Measurements from ENCODE around the gene FNDC7.

DNA sequence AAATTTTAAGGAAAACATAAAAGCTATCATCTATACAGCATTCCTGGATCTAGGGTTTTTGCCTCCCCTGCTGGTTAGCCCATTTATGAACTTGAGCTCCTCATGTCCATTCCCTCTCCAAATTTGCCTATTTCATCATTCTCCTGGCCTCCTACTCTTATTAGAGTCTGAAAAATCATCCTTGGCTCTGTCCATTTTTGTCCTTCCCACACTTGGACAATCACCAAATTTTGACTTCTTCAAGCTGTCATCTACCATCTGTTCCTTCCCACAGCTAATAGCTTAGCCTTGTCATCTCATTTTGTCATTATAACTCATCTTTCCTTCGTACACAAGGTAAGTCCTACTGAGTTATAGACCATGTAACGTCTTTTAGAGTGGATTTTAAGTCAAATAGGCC, 49.6 kb upstream of the FNDC7 start:
- TF ChIP-seq, protein P1, sequence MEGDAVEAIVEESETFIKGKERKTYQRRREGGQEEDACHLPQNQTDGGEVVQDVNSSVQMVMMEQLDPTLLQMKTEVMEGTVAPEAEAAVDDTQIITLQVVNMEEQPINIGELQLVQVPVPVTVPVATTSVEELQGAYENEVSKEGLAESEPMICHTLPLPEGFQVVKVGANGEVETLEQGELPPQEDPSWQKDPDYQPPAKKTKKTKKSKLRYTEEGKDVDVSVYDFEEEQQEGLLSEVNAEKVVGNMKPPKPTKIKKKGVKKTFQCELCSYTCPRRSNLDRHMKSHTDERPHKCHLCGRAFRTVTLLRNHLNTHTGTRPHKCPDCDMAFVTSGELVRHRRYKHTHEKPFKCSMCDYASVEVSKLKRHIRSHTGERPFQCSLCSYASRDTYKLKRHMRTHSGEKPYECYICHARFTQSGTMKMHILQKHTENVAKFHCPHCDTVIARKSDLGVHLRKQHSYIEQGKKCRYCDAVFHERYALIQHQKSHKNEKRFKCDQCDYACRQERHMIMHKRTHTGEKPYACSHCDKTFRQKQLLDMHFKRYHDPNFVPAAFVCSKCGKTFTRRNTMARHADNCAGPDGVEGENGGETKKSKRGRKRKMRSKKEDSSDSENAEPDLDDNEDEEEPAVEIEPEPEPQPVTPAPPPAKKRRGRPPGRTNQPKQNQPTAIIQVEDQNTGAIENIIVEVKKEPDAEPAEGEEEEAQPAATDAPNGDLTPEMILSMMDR (IDR thresholded peaks at IDR 0.05), result no peak
- no peak for TF ChIP-seq POLR2A (IDR thresholded peaks at IDR 0.05)
- TF ChIP-seq EP300 (IDR thresholded peaks at IDR 0.05), result no peak
